Osteoblast (primary cell): ENCODE measurements around the gene CECR2. TPM values are rescaled to one million over a fixed set of nuclear protein-coding genes. Genes with fewer than 3 reads are reported as not detected.

Experiments
- DNase-seq: peaks from one replicate; pipeline ENCODE4 v3.0.0; 2011; ENCODE audit warnings: low spot score, mixed read lengths; ENCODE audit not compliant: insufficient read length; ENCODE audit errors: missing footprints
- H2AFZ ChIP-seq: 2 replicates; pipeline ENCODE4 v1.6.0; 2011; ENCODE audit warnings: mild to moderate bottlenecking, low read length
- H3K27ac ChIP-seq: 2 replicates; pipeline ENCODE4 v1.5.1; 2011; ENCODE audit warnings: mild to moderate bottlenecking, low read depth, low read length, moderate library complexity
- H3K27me3 ChIP-seq: 2 replicates; pipeline ENCODE4 v1.6.0; 2012; ENCODE audit warnings: mild to moderate bottlenecking, control low read depth, inconsistent platforms, low read length, moderate library complexity; ENCODE audit not compliant: insufficient read depth
- H3K36me3 ChIP-seq: 2 replicates; pipeline ENCODE4 v1.5.1; 2011; ENCODE audit warnings: mild to moderate bottlenecking, low read length, control low read depth, moderate library complexity; ENCODE audit not compliant: insufficient read depth
- H3K4me1 ChIP-seq: 2 replicates; pipeline ENCODE4 v1.5.1; 2011; ENCODE audit warnings: mild to moderate bottlenecking, low read length, control low read depth, moderate library complexity; ENCODE audit not compliant: insufficient read depth
- H3K4me2 ChIP-seq: 2 replicates; pipeline ENCODE4 v1.6.0; 2011; ENCODE audit warnings: mild to moderate bottlenecking, low read length; ENCODE audit not compliant: insufficient read depth
- H3K4me3 ChIP-seq: fragments of 200-600 bp; sonication (generic); 3 replicates; pipeline ENCODE4 v1.5.1; 2012; ENCODE audit warnings: mild to moderate bottlenecking, low read length, inconsistent platforms; ENCODE audit not compliant: insufficient read depth
- H3K79me2 ChIP-seq: 2 replicates; pipeline ENCODE4 v1.6.0; 2012; ENCODE audit warnings: mild to moderate bottlenecking, low read length, control low read depth, inconsistent platforms; ENCODE audit not compliant: insufficient read depth
- H3K9me3 ChIP-seq: 2 replicates; pipeline ENCODE4 v1.5.1; 2011; ENCODE audit warnings: low read depth, low read length, control low read depth
- H4K20me1 ChIP-seq: 2 replicates; pipeline ENCODE4 v1.6.0; 2012; ENCODE audit warnings: mild to moderate bottlenecking, low read length, control low read depth; ENCODE audit not compliant: insufficient read depth
- CTCF ChIP-seq: IDR thresholded peaks from 2 replicates; pipeline ENCODE4 v1.5.1; 2011; ENCODE audit warnings: mild to moderate bottlenecking, low read depth, low read length, moderate library complexity; ENCODE audit errors: extremely low read depth
- total RNA-seq: library from RNA; depleted of rRNA; stranded (reverse); fragments of >200 nt; gene quantifications from 2 replicates; pipeline ENCODE4 v1.2.3, GENCODE V29; 2012

The CECR2 gene
- total RNA-seq, 1 donor = not detected

- H3K27me3 ChIP-seq = no peaks in the 10 kb centered on the region
- H3K4me2 ChIP-seq = no peak overlapping the region
- H3K9me3 ChIP-seq = no peaks in the 10 kb centered on the region
- no peaks in the 10 kb centered on the region for H3K4me1 ChIP-seq
- DNase-seq = no peak
- no peak for TF ChIP-seq CTCF
- H3K79me2 ChIP-seq = no peaks in the 10 kb centered on the region
- H3K36me3 ChIP-seq = no peaks in the 10 kb centered on the region
- no peak overlapping the region for H2AFZ ChIP-seq
- no peaks in the 10 kb centered on the region for H4K20me1 ChIP-seq
- no peak overlapping the region for H3K4me3 ChIP-seq
- H3K27ac ChIP-seq = no peak overlapping the region
Measured at GRCh38 chr22:17359501-17359900, 9.8 kb upstream of the CECR2 start.

- Histone ChIP-seq H3K79me2 (no peaks in the 10 kb centered on the region), H3K4me2 (no peak overlapping the region), H3K4me3 (no peak overlapping the region), H3K36me3 (no peaks in the 10 kb centered on the region), H3K9me3 (no peaks in the 10 kb centered on the region), H3K4me1 (no peaks in the 10 kb centered on the region), H3K27ac (no peak overlapping the region), H4K20me1 (no peaks in the 10 kb centered on the region), H3K27me3 (peaks cover 31% of the 10 kb centered on the region), H2AFZ (no peak overlapping the region)
- peak; percentile 59 for DNase-seq
- TF ChIP-seq CTCF = no peak
Measured at GRCh38 chr22:17366329-17366728, 2.9 kb upstream of the CECR2 start.

- DNase-seq = no peak
- Histone ChIP-seq H3K27me3 (peaks cover 36% of the 10 kb centered on the region), H3K4me3 (no peak overlapping the region), H3K79me2 (no peaks in the 10 kb centered on the region), H3K4me2 (no peak overlapping the region), H3K4me1 (no peaks in the 10 kb centered on the region), H4K20me1 (no peaks in the 10 kb centered on the region), H3K36me3 (no peaks in the 10 kb centered on the region), H3K27ac (no peak overlapping the region), H3K9me3 (no peaks in the 10 kb centered on the region), H2AFZ (no peak overlapping the region)
- no peak for TF ChIP-seq CTCF
Measured at GRCh38 chr22:17366830-17367229, 2.4 kb upstream of the CECR2 start.

GRCh38 chr22:17368144-17368543, 1.1 kb upstream of the CECR2 start:
- no peak overlapping the region for H2AFZ ChIP-seq
- peaks cover 39% of the 10 kb centered on the region for H3K27me3 ChIP-seq
- TF ChIP-seq CTCF = no peak
- H3K27ac ChIP-seq = no peak overlapping the region
- no peaks in the 10 kb centered on the region for H3K36me3 ChIP-seq
- no peaks in the 10 kb centered on the region for H3K4me1 ChIP-seq
- DNase-seq = no peak
- H3K9me3 ChIP-seq = no peaks in the 10 kb centered on the region
- no peak overlapping the region for H3K4me3 ChIP-seq
- H4K20me1 ChIP-seq = no peaks in the 10 kb centered on the region
- H3K79me2 ChIP-seq = no peaks in the 10 kb centered on the region
- no peak overlapping the region for H3K4me2 ChIP-seq
